Activated CD8-positive, alpha-beta T cell treated with anti-CD3 and anti-CD28 coated beads, Interleukin-2, amount 10 ng/mL, durations not matched to agents 7 days and 5 days (primary cell): ENCODE data around the gene DCLRE1C. TPM values are rescaled to one million over a fixed set of nuclear protein-coding genes. Genes with fewer than 3 reads are reported as not detected.
A peak's percentile ranks its signal among the peaks of the same experiment; 100 is the strongest.
"Not testable (repeated sequence)": the region's sequence is repeated elsewhere in the genome, so short reads cannot be mapped to it uniquely, and the experiment has no call there.

Experiments used
- ATAC-seq: fragments of 150-1000 bp; cut with Tn5 transposase; one replicate; pipeline ENCODE4 v1.10.0; 2021; ENCODE audit warnings: moderate library complexity
- CTCF ChIA-PET: fragments of 350-600 bp; sonication (Branson Sonifier 250); formaldehyde crosslinking; loops from one replicate; lab custom pipeline; 2021; ENCODE audit warnings: antibody characterized with exemption; lab: Charles Lee
- POLR2A ChIA-PET: fragments of 350-600 bp; sonication (Branson Sonifier 250); formaldehyde crosslinking; loops from one replicate; lab custom pipeline; 2021; ENCODE audit warnings: antibody characterized with exemption; lab: Charles Lee
- DNase-seq: peaks from one replicate; pipeline ENCODE4 v3.0.0-alpha.2; 2020
- H3K27ac Mint-ChIP-seq: one replicate; pipeline ENCODE4 v1.8.0; 2021; ENCODE audit warnings: mild to moderate bottlenecking, mixed read lengths
- H3K27me3 Mint-ChIP-seq: one replicate; pipeline ENCODE4 v1.8.0; 2021; ENCODE audit warnings: low read depth, mixed read lengths
- H3K36me3 Mint-ChIP-seq: one replicate; pipeline ENCODE4 v1.8.0; 2021; ENCODE audit warnings: low read depth, mixed read lengths
- H3K4me1 Mint-ChIP-seq: one replicate; pipeline ENCODE4 v1.8.0; 2021; ENCODE audit warnings: low read depth, mixed read lengths
- H3K4me3 Mint-ChIP-seq: one replicate; pipeline ENCODE4 v1.8.0; 2021; ENCODE audit warnings: mild to moderate bottlenecking, mixed read lengths
- H3K9me3 Mint-ChIP-seq: one replicate; pipeline ENCODE4 v1.8.0; 2022; ENCODE audit warnings: mixed read lengths; ENCODE audit not compliant: insufficient read depth
- total RNA-seq, 2 experiments: library from RNA; stranded (reverse); gene quantifications; one replicate each; pipeline ENCODE4 v1.2.3, GENCODE V29; 2021

DCLRE1C gene
- total RNA-seq: 10 to 100 TPM; 50.7 to 58.3 TPM

- H3K4me3 Mint-ChIP-seq: peak within 1 kb of the TSS; percentile 94
- POLR2A ChIA-PET: interaction anchor here (0.6 to 2.9 kb wide), 12 partner anchors 8 to 1836 kb away, joined by 3 to 17 read pairs (median 4); partner anchors contain the start of genes CDNF, HSPA14, MSANTD7 and RPP38
- peaks cover 38% of the 10 kb centered on the region for H3K36me3 Mint-ChIP-seq
- ATAC-seq: peak; percentile 96
- H3K27me3 Mint-ChIP-seq: no peaks in the 10 kb centered on the region
- peak within 1 kb of the TSS; percentile 96 for H3K27ac Mint-ChIP-seq
- peaks cover 70% of the 10 kb centered on the region for H3K4me1 Mint-ChIP-seq
- no peaks in the 10 kb centered on the region for H3K9me3 Mint-ChIP-seq
- peak; percentile 96 for DNase-seq
- CTCF ChIA-PET: interaction anchor here (0.8 to 2.2 kb wide), 10 partner anchors 18 to 392 kb away, joined by 3 to 10 read pairs (median 4); partner anchors contain the start of gene CDNF
These were observed at the start of gene DCLRE1C for GRCh38 chr10:14954001-14954770. TSS of gene DCLRE1C (minus strand) at chr10:14954096. CDS start at chr10:14954010, 86 bp downstream.

- Mint-ChIP-seq H3K9me3 (no peaks in the 10 kb centered on the region), H3K4me3 (no peak overlapping the region), H3K27me3 (no peaks in the 10 kb centered on the region), H3K27ac (no peak overlapping the region), H3K4me1 (no peaks in the 10 kb centered on the region), H3K36me3 (no peaks in the 10 kb centered on the region)
- ChIA-PET CTCF (no interaction called here), POLR2A (no interaction called here)
- DNase-seq (no peak), ATAC-seq (no peak)
These were observed 42.2 kb upstream of the DCLRE1C start for GRCh38 chr10:14995964-14996565.

- H3K27me3 Mint-ChIP-seq, H3K4me1 Mint-ChIP-seq, ATAC-seq, DNase-seq, H3K9me3 Mint-ChIP-seq, H3K4me3 Mint-ChIP-seq, H3K27ac Mint-ChIP-seq, H3K36me3 Mint-ChIP-seq, POLR2A ChIA-PET, CTCF ChIA-PET: not testable (repeated sequence)
These were observed 39.9 kb upstream of the DCLRE1C start for GRCh38 chr10:14993500-14994455.

- DNase-seq, POLR2A ChIA-PET, H3K4me1 Mint-ChIP-seq, H3K27ac Mint-ChIP-seq, H3K9me3 Mint-ChIP-seq, CTCF ChIA-PET, ATAC-seq, H3K27me3 Mint-ChIP-seq, H3K36me3 Mint-ChIP-seq, H3K4me3 Mint-ChIP-seq: not testable (repeated sequence)
These were observed 38.4 kb upstream of the DCLRE1C start for GRCh38 chr10:14992336-14992735.

GRCh38 chr10:14991035-14991749, 37.3 kb upstream of the DCLRE1C start:
- H3K9me3 Mint-ChIP-seq: not testable (repeated sequence)

GRCh38 chr10:14989552-14989951, 35.7 kb upstream of the DCLRE1C start:
- H3K36me3 Mint-ChIP-seq, H3K4me1 Mint-ChIP-seq, POLR2A ChIA-PET, H3K27me3 Mint-ChIP-seq, H3K9me3 Mint-ChIP-seq, CTCF ChIA-PET, H3K4me3 Mint-ChIP-seq, ATAC-seq, H3K27ac Mint-ChIP-seq, DNase-seq: not testable (repeated sequence)

More at GRCh38 chr10:14991035-14991749, 37.3 kb upstream of the DCLRE1C start:
- H3K27me3 Mint-ChIP-seq, ATAC-seq, H3K27ac Mint-ChIP-seq, POLR2A ChIA-PET, H3K4me3 Mint-ChIP-seq, H3K4me1 Mint-ChIP-seq, H3K36me3 Mint-ChIP-seq, DNase-seq: not testable (repeated sequence)
- CTCF ChIA-PET: interaction anchor here (0.6 kb wide), 1 partner anchor 1491 kb away, joined by 3 read pairs; no protein-coding TSS in a partner anchor

- Mint-ChIP-seq H3K27ac (no peak overlapping the region), H3K4me1 (no peaks in the 10 kb centered on the region), H3K4me3 (no peak overlapping the region), H3K36me3 (no peaks in the 10 kb centered on the region), H3K27me3 (no peaks in the 10 kb centered on the region), H3K9me3 (no peaks in the 10 kb centered on the region)
- DNase-seq (no peak), ATAC-seq (no peak)
- ChIA-PET POLR2A (no interaction called here), CTCF (interaction anchor here (1.4 kb wide), 1 partner anchor 11 kb away, joined by 5 read pairs; no protein-coding TSS in a partner anchor)
These were observed 28.8 kb upstream of the DCLRE1C start for GRCh38 chr10:14982744-14983143.

GRCh38 chr10:14975672-14976273, 21.9 kb upstream of the DCLRE1C start:
- no peak for DNase-seq
- ATAC-seq: no peak
- Mint-ChIP-seq H3K27ac (no peak overlapping the region), H3K27me3 (peaks cover 3% of the 10 kb centered on the region), H3K36me3 (no peaks in the 10 kb centered on the region), H3K4me3 (no peak overlapping the region), H3K4me1 (peaks cover 2% of the 10 kb centered on the region), H3K9me3 (no peaks in the 10 kb centered on the region)
- ChIA-PET POLR2A (no interaction called here), CTCF (no interaction called here)

- H3K27me3 Mint-ChIP-seq, H3K27ac Mint-ChIP-seq, H3K4me1 Mint-ChIP-seq, H3K4me3 Mint-ChIP-seq, ATAC-seq, H3K9me3 Mint-ChIP-seq, H3K36me3 Mint-ChIP-seq, DNase-seq, POLR2A ChIA-PET: not testable (repeated sequence)
- CTCF ChIA-PET: interaction anchor here (1.0 to 1.1 kb wide), 2 partner anchors 13 to 14 kb away, joined by 4 read pairs; no protein-coding TSS in a partner anchor
These were observed 20.5 kb upstream of the DCLRE1C start for GRCh38 chr10:14974153-14974998.

- H3K4me3 Mint-ChIP-seq: no peak overlapping the region
- H3K36me3 Mint-ChIP-seq: no peaks in the 10 kb centered on the region
- CTCF ChIA-PET: interaction anchor here (0.6 to 1.9 kb wide), 18 partner anchors 10 to 435 kb away, joined by 3 to 11 read pairs (median 4); partner anchors contain the start of genes DCLRE1C and MEIG1
- POLR2A ChIA-PET: interaction anchor here (0.7 to 0.8 kb wide), 2 partner anchors 67 to 688 kb away, joined by 3 to 5 read pairs; no protein-coding TSS in a partner anchor
- H3K9me3 Mint-ChIP-seq: no peaks in the 10 kb centered on the region
- H3K27me3 Mint-ChIP-seq: peaks cover 7% of the 10 kb centered on the region
- no peak overlapping the region for H3K27ac Mint-ChIP-seq
- H3K4me1 Mint-ChIP-seq: peaks cover 8% of the 10 kb centered on the region
- DNase-seq (peak; percentile 62), ATAC-seq (peak; percentile 64)
These were observed 18.1 kb upstream of the DCLRE1C start for GRCh38 chr10:14971867-14972448.
